Stimulated activated naive CD8-positive, alpha-beta T cell treated with anti-CD3 and anti-CD28 coated beads, Interleukin-15, Interleukin-2, amounts not matched to agents 100 ng/mL and 50 ng/mL, for 24 hours (primary cell): ENCODE measurements around the gene KIF5A.

Source experiments
- H3K27ac Mint-ChIP-seq: one replicate; pipeline ENCODE4 v1.8.0; 2021; ENCODE audit warnings: mild to moderate bottlenecking, mixed read lengths
- H3K27me3 Mint-ChIP-seq: one replicate; pipeline ENCODE4 v1.8.0; 2021; ENCODE audit warnings: mixed read lengths
- H3K36me3 Mint-ChIP-seq: one replicate; pipeline ENCODE4 v1.8.0; 2021; ENCODE audit warnings: low read depth, mixed read lengths
- H3K4me1 Mint-ChIP-seq: one replicate; pipeline ENCODE4 v1.8.0; 2021; ENCODE audit warnings: low read depth, mixed read lengths
- H3K4me3 Mint-ChIP-seq: one replicate; pipeline ENCODE4 v1.8.0; 2021; ENCODE audit warnings: mild to moderate bottlenecking, mixed read lengths
- H3K9me3 Mint-ChIP-seq: one replicate; pipeline ENCODE4 v1.8.0; 2021; ENCODE audit warnings: mixed read lengths

Gene KIF5A

DNA sequence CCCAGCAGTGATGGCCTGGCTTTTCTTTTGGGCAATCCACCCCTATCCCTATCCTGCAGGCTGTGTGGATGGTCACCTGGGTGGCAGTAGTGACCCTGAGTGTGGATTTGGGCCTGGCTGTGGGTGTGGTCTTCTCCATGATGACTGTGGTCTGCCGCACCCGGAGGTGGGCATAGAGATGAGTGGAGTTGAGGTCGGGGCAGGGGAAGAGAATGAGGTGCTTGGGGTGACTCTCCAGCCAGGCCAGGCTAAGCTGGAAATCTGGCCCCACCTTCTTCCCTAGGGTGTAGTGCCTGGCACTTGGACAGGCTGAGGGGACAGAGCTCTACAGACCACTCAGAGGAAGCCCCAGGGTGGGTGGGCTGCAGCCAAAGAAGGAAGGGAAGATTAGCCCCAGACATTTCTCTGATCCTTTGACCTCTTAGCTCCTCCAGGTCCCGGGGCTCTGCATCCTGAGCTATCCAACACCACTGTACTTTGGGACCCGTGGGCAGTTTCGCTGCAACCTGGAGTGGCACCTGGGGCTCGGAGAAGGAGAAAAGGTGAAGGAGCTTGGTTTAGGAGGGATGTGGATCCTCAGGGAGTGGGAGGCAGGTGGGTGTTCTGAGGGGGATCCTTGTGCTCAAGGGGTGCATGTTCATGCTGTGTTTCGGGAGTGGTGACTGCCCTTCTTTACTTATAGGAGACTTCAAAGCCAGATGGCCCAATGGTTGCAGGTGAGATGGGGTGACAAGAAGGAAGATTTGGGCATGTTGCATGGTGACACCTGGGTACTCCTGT lies 74.8 kb downstream of the KIF5A start:
- Mint-ChIP-seq H3K27ac (no peak overlapping the region), H3K4me3 (no peak overlapping the region), H3K9me3 (no peaks in the 10 kb centered on the region), H3K36me3 (no peaks in the 10 kb centered on the region), H3K4me1 (peaks cover 32% of the 10 kb centered on the region), H3K27me3 (peaks cover 93% of the 10 kb centered on the region)

GRCh38 chr12:57625261-57626032 lies 75.6 kb downstream of the KIF5A start:
- Mint-ChIP-seq H3K27ac (no peak overlapping the region), H3K27me3 (peaks cover 91% of the 10 kb centered on the region), H3K9me3 (no peaks in the 10 kb centered on the region), H3K36me3 (no peaks in the 10 kb centered on the region), H3K4me1 (peaks cover 28% of the 10 kb centered on the region), H3K4me3 (no peak overlapping the region)

DNA sequence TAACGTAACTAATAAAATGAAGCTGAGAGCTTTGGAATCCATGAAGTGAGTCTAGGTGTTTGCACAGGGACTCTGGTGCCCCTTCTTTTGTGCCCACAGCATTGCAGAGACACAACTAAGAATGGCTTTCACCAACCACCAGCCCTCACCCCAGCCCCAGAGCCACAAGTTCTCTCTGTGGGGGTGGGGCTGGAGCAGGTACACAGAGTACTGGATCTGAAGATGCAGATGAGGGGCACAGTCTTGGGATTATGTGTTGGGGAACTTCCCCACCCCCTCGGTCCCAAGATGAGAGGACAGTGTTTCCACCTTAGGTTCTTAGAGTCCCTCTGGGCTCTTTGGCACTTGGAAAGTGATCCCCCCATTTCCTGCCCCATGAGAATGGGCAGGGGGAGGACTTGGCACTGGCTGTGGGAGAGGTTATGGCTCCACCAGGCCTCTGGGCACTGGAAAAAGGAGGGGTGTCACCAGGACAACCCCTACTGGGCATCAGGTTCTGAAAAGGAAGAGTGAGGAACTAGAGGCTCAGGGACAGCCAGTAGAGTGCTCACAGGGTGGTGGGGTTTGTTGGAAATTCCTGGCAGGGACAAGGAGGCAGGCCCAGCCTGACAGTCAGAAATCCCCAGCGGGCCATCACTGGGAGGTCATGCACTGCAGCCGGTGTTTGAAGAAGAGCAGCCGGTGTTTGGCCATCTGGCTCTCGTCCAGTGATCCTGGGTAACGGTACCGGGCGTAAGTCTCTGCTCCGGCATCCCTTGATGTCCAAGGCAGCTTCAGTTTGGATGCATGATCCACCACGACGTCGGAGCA lies 76.5 kb downstream of the KIF5A start:
- Mint-ChIP-seq H3K27ac (no peak overlapping the region), H3K27me3 (peaks cover 91% of the 10 kb centered on the region), H3K4me3 (no peak overlapping the region), H3K9me3 (no peaks in the 10 kb centered on the region), H3K36me3 (no peaks in the 10 kb centered on the region), H3K4me1 (peaks cover 20% of the 10 kb centered on the region)

DNA sequence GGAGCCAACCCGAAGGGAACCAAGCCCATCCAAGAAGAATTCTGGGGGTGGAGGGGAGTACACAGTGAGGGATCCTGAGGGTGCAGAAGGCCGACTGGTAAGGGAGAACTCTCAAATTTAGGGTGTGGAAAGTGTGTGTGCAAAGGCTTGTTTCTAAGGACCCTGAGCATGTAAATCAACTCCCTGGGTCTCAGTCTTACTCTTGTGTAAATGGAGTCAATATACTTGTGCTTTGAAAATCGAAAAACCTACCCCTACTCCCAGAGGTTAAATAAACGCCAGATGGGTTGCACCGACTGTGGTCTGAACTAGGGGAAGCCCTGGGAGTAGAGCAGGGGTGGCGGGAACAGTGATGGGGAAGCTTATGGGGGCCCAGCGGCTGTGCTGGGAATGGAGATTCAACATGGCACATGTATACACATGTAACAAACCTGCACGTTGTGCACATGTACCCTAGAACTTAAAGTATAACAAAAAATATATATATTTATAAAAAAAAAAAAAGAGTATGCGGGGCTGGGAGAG lies 77.1 kb downstream of the KIF5A start:
- Mint-ChIP-seq H3K9me3 (no peaks in the 10 kb centered on the region), H3K4me1 (peaks cover 13% of the 10 kb centered on the region), H3K4me3 (no peak overlapping the region), H3K27ac (no peak overlapping the region), H3K36me3 (no peaks in the 10 kb centered on the region), H3K27me3 (peaks cover 90% of the 10 kb centered on the region)

DNA sequence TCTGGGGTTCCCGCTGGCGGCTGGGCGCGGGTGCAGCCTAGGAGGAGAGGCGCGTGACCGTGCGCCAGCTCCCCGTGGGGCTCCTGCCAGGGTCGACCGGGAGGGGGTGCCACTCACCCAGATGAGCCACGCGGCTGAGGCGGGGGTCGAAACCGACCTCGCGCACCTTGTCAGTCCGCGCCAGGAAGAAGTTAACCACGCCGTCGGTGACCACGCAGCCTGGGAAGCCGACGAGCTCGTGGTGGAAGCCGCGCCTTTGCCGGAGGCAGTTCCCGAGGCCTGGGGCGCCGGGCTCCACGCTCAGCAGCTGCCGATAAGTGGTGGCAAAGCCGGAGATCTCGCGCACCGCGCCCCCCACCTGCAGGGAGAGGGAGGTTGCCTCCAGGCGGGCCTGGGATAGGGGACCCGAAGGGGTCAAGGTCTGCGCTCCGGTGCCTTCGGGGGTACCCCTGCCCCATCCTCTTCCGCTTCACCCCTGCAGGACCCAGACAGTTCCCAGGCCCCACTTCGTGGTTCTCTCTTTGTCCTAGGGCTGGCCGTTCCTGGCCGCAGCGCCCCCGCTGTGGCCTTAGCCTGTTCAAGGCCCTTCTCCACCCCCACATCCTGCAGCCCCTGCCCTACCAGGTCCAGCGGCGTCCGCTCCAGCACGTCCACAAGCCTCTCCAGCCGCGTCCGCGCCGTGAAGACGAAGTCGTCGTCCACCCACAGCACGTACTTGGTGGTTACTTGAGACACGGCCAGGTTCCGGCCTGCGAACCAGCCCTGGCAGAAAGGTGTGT lies 77.8 kb downstream of the KIF5A start:
- Mint-ChIP-seq H3K4me3 (no peak overlapping the region), H3K9me3 (no peaks in the 10 kb centered on the region), H3K4me1 (peaks cover 12% of the 10 kb centered on the region), H3K27ac (no peak overlapping the region), H3K36me3 (no peaks in the 10 kb centered on the region), H3K27me3 (peaks cover 87% of the 10 kb centered on the region)

- no peak overlapping the region for H3K27ac Mint-ChIP-seq
- H3K4me3 Mint-ChIP-seq, result no peak overlapping the region
- H3K27me3 Mint-ChIP-seq, result peaks cover 84% of the 10 kb centered on the region
- no peaks in the 10 kb centered on the region for H3K36me3 Mint-ChIP-seq
- H3K9me3 Mint-ChIP-seq, result no peaks in the 10 kb centered on the region
- peaks cover 18% of the 10 kb centered on the region for H3K4me1 Mint-ChIP-seq
Observed at GRCh38 chr12:57628280-57629191, 78.7 kb downstream of the KIF5A start.

DNA sequence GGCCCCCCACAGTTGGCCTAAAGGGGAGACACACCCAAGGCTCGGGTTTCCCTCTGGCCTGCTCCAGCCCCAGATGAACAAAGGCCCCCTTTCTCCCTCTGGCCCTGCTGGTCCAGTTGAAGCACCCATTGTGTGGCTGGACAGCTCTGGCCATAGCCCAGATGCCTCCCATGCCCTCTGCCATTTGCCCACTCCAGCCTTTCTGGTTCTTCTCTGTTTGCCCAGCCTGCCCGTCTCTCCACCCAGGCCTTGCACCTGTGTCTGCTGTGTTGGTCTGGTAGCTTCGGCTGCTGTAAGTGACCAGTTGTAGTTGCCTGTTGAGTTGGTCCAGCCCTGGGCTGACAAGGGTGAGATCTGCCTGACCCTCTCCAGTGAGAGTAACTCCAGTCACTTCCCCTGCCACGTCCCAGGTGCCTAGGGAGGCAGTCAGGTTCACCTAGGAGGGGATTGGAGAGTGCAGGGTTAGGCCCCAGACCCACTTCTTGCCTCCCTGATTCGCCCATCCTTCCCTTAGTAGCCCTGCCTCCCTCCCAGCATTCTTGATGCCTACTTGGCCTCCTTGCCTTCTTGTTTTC lies 80.1 kb downstream of the KIF5A start:
- H3K36me3 Mint-ChIP-seq, result no peaks in the 10 kb centered on the region
- no peak overlapping the region for H3K27ac Mint-ChIP-seq
- H3K27me3 Mint-ChIP-seq, result peaks cover 79% of the 10 kb centered on the region
- no peaks in the 10 kb centered on the region for H3K9me3 Mint-ChIP-seq
- H3K4me3 Mint-ChIP-seq, result no peak overlapping the region
- peaks cover 19% of the 10 kb centered on the region for H3K4me1 Mint-ChIP-seq

DNA sequence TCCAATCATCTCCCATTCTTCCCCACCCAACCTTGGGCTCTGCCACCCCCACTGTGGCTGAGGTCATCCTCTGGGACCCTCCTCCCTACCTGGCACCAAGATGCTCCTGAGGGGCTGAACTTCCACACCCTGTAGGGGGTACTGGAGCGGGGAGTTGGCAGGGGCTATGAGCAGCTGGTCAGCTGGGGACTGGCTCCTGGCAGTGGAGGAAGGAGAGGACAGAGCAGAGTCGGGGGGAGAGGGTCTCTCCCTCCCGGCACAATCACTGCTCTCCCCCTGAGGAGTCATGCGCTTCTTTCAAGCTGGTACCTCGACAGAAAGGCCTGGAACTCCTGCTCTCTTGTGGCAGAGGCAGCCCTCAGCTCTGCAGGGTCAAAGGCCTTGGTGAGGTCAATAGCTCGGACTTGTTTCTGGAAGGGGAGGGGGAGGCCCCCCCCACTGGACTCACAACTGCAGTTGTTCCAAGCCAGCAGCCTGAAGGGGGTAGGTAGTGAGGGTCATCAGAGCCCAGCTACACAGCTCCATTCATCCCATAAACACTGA lies 81.1 kb downstream of the KIF5A start:
- H3K4me1 Mint-ChIP-seq, result peaks cover 19% of the 10 kb centered on the region
- H3K4me3 Mint-ChIP-seq, result no peak overlapping the region
- H3K27me3 Mint-ChIP-seq, result peaks cover 73% of the 10 kb centered on the region

DNA sequence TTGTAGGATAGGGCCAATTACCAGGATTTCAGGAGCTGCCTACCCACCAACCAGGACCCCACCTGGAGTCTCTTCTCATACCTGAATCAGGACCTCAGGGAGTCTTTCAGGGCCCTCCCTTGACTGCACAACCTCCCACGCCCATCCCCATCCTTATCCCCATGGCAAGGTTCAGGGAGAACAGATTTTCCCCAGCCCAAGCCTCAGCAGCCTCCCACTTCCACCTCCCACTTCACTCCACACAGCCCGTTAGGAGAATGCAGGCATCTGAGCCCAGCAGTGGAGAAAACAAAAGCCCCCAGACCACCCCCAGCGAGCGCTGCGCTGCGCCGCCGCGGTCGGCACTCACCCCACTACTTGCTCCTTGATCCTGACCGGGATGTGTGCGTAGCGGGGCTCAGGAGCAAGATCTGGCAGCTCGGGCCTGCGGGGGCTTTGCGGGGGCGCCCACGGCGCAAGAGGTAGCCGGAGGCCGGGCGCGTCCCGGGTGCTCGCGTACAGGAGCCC lies 81.8 kb downstream of the KIF5A start:
- Mint-ChIP-seq H3K27me3 (peaks cover 67% of the 10 kb centered on the region), H3K4me1 (peaks cover 19% of the 10 kb centered on the region), H3K27ac (no peak overlapping the region), H3K36me3 (no peaks in the 10 kb centered on the region), H3K9me3 (no peaks in the 10 kb centered on the region), H3K4me3 (peak overlapping the region; percentile 77)

More for the DNA sequence above, 81.1 kb downstream of the KIF5A start:
- no peaks in the 10 kb centered on the region for H3K36me3 Mint-ChIP-seq
- H3K9me3 Mint-ChIP-seq, result no peaks in the 10 kb centered on the region
- H3K27ac Mint-ChIP-seq, result no peak overlapping the region

DNA sequence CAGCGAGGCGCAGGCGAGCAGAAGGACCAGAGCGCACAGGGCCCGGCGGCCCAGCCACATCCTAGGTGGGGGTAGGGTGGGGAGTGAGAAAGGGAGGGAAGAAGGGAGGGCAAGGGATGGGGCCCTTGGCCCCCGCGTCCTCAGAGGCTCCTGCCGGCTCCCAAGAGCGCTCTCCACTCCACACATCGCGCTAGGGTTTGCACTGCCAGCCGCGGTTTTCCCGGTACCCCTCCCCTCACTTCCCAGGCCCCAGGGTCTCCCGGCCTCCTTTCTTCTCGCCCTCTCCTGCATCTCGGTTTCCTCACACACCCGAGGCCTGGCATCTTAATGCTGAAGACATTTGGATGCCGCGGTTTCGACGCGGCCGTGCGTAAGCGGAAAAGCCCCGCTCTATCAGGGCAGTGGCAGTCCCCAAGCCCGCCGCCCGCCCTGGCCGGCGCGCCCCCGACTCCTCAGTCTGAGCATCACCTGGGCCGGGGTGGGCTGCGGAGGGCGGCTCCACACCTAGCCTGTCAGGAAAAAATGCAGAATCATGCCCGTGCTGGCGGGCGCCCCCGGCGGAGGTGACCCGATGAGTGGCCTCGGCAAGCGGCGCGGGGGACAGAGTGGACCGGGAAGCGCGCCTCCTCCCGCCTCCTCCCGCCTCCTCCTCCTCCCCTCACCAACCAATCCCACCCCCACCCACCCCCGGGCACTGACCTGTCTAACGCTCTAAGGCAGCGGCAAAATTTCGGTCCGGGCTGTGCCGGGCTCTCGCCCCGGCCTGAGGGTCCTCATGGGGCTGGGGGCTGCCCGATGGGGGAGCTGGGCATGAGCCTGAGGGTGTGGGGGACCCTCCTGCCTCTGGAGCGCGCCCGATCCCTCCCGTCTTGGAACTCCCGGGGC lies 82.5 kb downstream of the KIF5A start:
- no peaks in the 10 kb centered on the region for H3K9me3 Mint-ChIP-seq
- H3K27me3 Mint-ChIP-seq, result peaks cover 61% of the 10 kb centered on the region
- H3K4me3 Mint-ChIP-seq, result peak overlapping the region; percentile 77
- H3K36me3 Mint-ChIP-seq, result no peaks in the 10 kb centered on the region
- peaks cover 14% of the 10 kb centered on the region for H3K4me1 Mint-ChIP-seq
- no peak overlapping the region for H3K27ac Mint-ChIP-seq

- H3K36me3 Mint-ChIP-seq, result no peaks in the 10 kb centered on the region
- H3K27me3 Mint-ChIP-seq, result peaks cover 60% of the 10 kb centered on the region
- peaks cover 10% of the 10 kb centered on the region for H3K4me1 Mint-ChIP-seq
- peak within 1 kb of the TSS; percentile 77 for H3K4me3 Mint-ChIP-seq
- no peaks in the 10 kb centered on the region for H3K9me3 Mint-ChIP-seq
- H3K27ac Mint-ChIP-seq, result no peak within 1 kb of the TSS
Observed at GRCh38 chr12:57632958-57633840, 83.4 kb downstream of the KIF5A start, which contains the start of gene B4GALNT1. TSS of gene B4GALNT1 (minus strand) at chr12:57633201. CDS start at chr12:57632132, 1,069 bp downstream.
